Right cardiac atrium (tissue), 5 donors: ENCODE results near the gene RNF150. TPM values are rescaled to one million over a fixed set of nuclear protein-coding genes. Genes with fewer than 3 reads are reported as not detected.

Experiments used
- ATAC-seq, 2 donors: fragments of 200-7000 bp; cut with Tn5 transposase; one replicate each; pipeline versions ENCODE4 v1.8.0 to v1.9.1; 2020; ENCODE audit warnings: moderate library complexity in 2 of 2, mild to moderate bottlenecking in 1 of 2
- DNase-seq, 3 donors: peaks; one replicate each; pipeline ENCODE4 v3.0.0-alpha.2; 2020
- H3K27ac ChIP-seq: one replicate; pipeline ENCODE4 v1.5.1; 2013; ENCODE audit warnings: mild to moderate bottlenecking, low read length, control low read depth, moderate library complexity
- H3K27me3 ChIP-seq: one replicate; pipeline ENCODE4 v1.6.1; 2013; ENCODE audit not compliant: control insufficient read depth, insufficient read depth
- H3K4me1 ChIP-seq: one replicate; pipeline ENCODE4 v1.6.1; 2013; ENCODE audit warnings: low read length; ENCODE audit not compliant: control insufficient read depth, insufficient read depth
- H3K4me3 ChIP-seq: one replicate; pipeline ENCODE4 v1.5.1; 2013; ENCODE audit warnings: low read length, control low read depth
- H3K9me3 ChIP-seq: one replicate; pipeline ENCODE4 v1.6.1; 2013; ENCODE audit warnings: low read length; ENCODE audit not compliant: control insufficient read depth
- WGBS: extraction: QIAGEN DNeasy Blood & Tissue Kit; methylation state at CpG from one replicate; pipeline ENCODE4 v1.1.7; 2013; 5-methylcytosine and 5-hydroxymethylcytosine counted together
- intact Hi-C, 4 donors: fragments of 100-400 bp; cut with DNase I; formaldehyde crosslinking; loops; one replicate each; pipeline versions ENCODE4 v1.11.0 to v1.14.0; 2022 to 2023
- polyA plus RNA-seq: library from polyadenylated mRNA; stranded (reverse); fragments of 200-250 nt; gene quantifications from one replicate; pipeline ENCODE4 v1.2.3, GENCODE V29; 2013
- total RNA-seq, 4 donors: library from RNA; stranded (reverse); fragmentation: NEBNext Ultra II Directional; extraction: Animal tissue kit (Norgen Biotek cat#: 25700); gene quantifications; one replicate each; pipeline ENCODE4 v1.2.1, GENCODE V29; 2021
- donor health status: healthy with polysubstance abuse.
- donor health status: DM: no; HTN: yes; CAD: no.
- donor health status: DM: no; HTN: no; CAD: no.
- donor health status: DM: no; HTN: yes; CAD: no; lungs with severe emphysema.
- donor health status: DM: yes; HTN: yes; CAD: no.

The RNF150 gene
- total and polyA plus RNA-seq, 5 donors: 10.1 to 51.3 (median 40.3) TPM

DNA sequence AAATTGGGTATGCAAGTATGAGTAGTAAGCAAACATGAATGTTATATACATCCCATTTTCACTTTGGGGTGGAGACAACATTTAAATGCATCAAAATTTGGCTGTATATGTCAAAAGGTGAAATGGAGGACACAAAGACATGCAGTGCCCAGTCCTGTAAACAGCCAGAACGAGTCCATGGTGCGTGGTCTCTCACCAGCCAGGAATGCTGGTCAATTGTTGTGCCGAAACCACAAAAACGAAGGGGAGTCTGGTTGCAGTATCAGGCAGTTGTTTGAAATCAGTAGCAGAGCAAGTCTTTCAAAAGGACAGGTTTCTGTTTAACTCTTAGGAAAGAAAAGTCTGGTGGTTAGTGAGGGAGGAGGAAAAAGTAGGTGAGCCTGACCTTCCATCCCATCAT, 22.3 kb upstream of the RNF150 start:
- Histone ChIP-seq H3K4me1 (no peaks in the 10 kb centered on the region), H3K27me3 (no peaks in the 10 kb centered on the region), H3K9me3 (no peaks in the 10 kb centered on the region), H3K27ac (no peak overlapping the region), H3K4me3 (no peak overlapping the region)
- intact Hi-C loops: loop anchor here in 1 of 4 donors (5.0 kb wide), 1 partner anchor 557 kb away; no protein-coding TSS in a partner anchor
- DNase-seq (no peak), ATAC-seq (no peak)
- WGBS: 92% methylated on average over 4 of the region's 4 CpGs

DNA sequence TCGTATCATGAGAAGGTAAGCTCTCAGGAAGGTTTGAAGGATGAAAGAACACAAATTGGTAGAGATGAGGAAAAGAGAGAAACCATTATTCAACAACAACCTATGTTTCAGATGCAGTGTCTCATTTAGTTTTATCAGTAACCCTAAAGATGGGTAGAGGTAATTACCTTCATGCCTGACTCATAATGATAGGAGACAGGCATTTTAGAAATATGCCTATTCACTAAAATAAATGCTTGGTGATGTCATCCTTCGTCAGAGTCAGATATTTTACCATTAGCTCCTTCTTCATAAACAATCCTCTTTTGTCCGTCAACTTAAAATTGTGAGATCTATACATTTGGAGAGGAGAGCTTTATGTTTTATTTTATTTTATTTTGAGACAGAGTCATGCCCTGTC, 21.5 kb upstream of the RNF150 start:
- Histone ChIP-seq H3K9me3 (no peaks in the 10 kb centered on the region), H3K4me3 (no peak overlapping the region), H3K27ac (no peak overlapping the region), H3K27me3 (no peaks in the 10 kb centered on the region), H3K4me1 (no peaks in the 10 kb centered on the region)
- DNase-seq: no peak
- ATAC-seq: no peak
- 80% methylated on average over 3 of the region's 3 CpGs for WGBS
- intact Hi-C loops: loop anchor here in 1 of 4 donors (5.0 kb wide), 1 partner anchor 558 kb away; no protein-coding TSS in a partner anchor

DNA sequence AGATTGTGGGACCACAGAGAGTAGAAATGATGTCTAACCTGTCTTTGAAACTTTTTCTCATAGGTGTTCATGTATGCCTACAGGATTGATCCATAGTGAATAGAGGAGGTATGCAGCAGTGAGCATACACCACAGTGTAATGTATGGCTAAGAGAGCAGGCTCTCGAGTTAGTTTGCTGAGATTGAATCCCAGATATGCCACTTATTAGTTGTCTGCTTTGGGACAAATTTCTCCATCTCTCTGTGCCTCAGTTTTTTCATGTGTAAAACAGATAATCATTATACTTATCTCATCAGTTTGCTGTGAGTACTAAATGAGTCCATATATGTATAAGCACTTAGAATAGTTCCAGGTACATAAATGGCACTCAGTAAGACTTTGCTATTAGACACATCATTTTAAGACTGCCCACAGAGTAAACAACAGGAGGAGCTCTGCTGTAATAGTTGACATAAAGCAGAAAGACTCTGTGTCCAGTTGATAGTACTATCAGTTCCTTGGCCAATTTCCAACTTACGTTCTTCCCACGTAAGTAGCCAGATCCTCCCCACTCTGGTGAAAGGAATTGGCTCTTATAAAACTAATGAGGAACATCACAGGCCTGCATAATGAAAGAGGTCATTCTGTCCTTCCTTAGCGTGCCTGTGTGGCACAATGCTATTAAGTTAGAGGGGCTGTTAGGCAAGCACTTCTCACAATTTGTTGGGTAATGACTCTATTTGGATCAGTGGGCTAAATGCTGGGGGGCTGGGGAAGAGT, 20.7 kb upstream of the RNF150 start:
- H3K4me1 ChIP-seq: no peaks in the 10 kb centered on the region
- peak overlapping the region; percentile 13 for H3K27ac ChIP-seq
- no peak overlapping the region for H3K4me3 ChIP-seq
- ATAC-seq (peak; percentile 83 to 88), DNase-seq (no peak)
- no peaks in the 10 kb centered on the region for H3K27me3 ChIP-seq
- intact Hi-C loops: no loop called here
- H3K9me3 ChIP-seq: no peaks in the 10 kb centered on the region
- WGBS: 24% methylated on average over 4 of the region's 4 CpGs

DNA sequence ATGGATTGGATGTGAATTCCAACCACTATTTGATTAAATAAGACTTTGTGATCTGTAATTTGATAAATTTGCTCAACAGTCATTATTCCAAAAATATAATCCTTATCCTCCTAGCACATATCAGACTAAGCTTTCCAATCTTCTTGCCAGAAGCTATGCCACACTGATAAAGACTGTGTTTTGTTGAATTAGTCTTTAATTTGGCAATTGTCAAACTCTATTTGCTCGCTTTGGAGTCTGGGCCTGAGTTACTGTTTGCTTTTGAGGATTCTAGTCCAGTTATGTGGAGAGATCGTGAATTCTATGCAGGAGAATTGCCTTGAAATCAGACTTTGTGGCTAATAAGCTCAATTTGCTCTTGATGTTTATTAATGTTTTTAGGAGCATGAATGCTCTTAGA, 10.9 kb upstream of the RNF150 start:
- H3K27me3 ChIP-seq: no peaks in the 10 kb centered on the region
- intact Hi-C loops: no loop called here
- no peak for DNase-seq

DNA sequence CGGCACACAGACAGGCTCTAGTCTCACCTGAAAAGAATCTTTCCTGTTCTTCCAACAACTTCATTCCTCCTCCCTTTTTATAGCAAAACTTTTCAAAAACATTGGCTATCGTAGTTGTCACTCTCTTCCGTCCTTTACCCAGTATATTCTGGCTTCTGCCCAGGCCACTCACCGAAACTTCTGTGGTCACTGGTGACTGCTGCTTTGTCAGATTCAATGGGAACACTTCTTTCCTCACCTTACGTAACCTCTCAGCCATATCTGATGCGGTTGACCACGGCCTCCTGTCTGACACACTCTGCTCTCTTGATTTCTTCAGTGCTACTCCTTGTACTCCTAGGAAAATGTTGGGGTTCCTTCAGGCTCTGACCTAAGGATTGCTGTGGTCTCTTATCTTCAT, 9.2 kb upstream of the RNF150 start:
- WGBS: 73% methylated on average over 7 of the region's 7 CpGs
- intact Hi-C loops: no loop called here
- Histone ChIP-seq H3K9me3 (no peaks in the 10 kb centered on the region), H3K27me3 (no peaks in the 10 kb centered on the region), H3K4me1 (no peaks in the 10 kb centered on the region), H3K27ac (no peak overlapping the region), H3K4me3 (no peak overlapping the region)
- peak in 1 of 2 donors; percentile 22 for ATAC-seq
- no peak for DNase-seq

More for the DNA sequence above, 10.9 kb upstream of the RNF150 start:
- Histone ChIP-seq H3K4me3 (no peak overlapping the region), H3K27ac (no peak overlapping the region), H3K4me1 (no peaks in the 10 kb centered on the region), H3K9me3 (no peaks in the 10 kb centered on the region)
- no peak for ATAC-seq
- 83% methylated on average over 2 of the region's 2 CpGs for WGBS

DNA sequence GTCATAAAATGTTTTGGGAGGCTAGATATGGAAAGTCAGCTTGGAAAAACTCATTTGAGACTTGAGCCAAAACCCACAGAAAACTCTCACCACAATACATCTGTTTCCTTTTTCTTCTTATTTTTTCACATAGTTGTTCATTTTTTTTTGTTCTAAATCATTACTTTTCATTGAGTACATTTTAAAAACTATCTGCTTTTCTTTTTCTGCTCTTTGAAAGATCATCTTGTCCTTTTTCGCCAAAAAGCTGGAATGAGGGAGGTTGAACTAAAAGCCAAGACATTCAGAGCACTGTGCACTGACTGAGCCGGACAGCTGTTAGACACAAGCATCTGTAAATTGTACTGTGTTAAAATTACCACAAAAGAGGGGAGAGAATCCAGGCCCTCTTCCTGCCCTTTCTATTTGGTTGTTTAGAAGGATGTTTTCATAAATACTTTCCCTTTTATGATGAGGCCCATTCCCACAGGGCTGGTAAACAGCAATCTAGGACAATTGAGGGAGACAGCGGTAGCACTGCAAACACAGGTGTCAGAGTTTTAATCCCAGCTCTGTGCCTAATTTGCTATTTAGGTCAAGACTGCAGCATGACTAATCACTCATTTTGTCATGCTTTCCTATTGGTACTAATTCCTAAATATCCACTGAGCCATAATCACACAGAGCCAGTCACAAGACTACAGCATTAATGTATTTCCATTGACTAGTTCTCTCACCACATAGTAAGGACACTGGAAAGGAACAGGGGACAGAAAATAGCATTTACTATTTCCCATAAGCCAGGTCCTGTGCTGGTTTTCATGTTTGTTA, 7.3 kb upstream of the RNF150 start:
- Histone ChIP-seq H3K9me3 (no peaks in the 10 kb centered on the region), H3K4me3 (no peak overlapping the region), H3K4me1 (no peaks in the 10 kb centered on the region), H3K27me3 (no peaks in the 10 kb centered on the region), H3K27ac (no peak overlapping the region)
- intact Hi-C loops: no loop called here
- DNase-seq (no peak), ATAC-seq (no peak)
- 71% methylated on average over 3 of the region's 3 CpGs for WGBS

DNA sequence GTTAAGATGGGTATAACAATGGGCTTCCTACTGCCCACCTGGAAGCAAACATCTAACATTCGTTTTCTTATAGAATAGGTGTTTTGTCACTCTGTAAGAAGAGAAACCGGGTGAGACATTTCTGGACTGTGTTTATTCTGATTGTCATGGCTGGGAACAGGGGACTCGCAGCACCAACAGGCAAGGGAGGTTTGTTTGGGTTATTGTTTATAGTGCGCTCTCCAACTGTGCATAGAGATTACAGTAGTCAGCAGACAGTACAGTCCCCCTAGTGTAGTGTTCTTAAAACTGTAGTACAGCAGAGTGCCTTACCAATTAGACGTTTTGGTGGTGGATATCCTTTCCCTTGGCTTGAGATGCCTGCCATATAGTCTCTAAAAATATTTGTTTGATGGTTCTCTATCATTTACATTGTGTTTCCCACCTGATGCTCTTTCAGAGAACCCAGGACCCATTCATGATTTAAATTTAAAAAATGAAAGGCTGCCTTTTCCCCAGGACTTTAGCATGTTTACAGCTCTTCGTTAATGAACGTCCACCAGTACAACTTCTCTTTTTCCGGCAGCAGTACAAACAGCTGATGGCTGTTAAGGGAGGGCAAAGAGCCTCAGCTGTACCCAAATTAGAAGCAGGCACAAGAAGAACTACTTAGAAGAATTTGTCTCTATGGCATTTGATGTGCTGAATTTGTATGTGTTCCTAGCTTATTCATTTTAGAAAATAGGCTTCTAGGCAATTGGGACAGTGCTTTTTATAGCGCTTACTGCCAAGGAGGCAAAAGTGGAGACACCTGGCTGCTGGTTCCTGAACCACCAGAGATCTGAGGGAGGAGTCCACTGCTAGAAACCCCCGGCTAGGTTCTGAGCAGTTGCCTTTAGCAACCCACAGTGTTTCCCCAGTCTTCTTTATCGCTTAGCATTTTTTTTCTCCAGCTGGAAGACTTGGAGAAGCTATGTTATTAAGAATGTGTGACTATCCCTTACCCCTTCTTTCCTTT, 1.0 kb upstream of the RNF150 start:
- Histone ChIP-seq H3K27ac (peak overlapping the region; percentile 64), H3K9me3 (no peaks in the 10 kb centered on the region), H3K27me3 (no peaks in the 10 kb centered on the region), H3K4me3 (no peak overlapping the region), H3K4me1 (no peaks in the 10 kb centered on the region)
- peak in 1 of 2 donors; percentile 12 for ATAC-seq
- 33% methylated on average over 11 of the region's 11 CpGs for WGBS
- DNase-seq: no peak
- intact Hi-C loops: loop anchor here (2.0 to 5.0 kb wide), 5 partner anchors 142 to 273 kb away; no protein-coding TSS in a partner anchor

DNA sequence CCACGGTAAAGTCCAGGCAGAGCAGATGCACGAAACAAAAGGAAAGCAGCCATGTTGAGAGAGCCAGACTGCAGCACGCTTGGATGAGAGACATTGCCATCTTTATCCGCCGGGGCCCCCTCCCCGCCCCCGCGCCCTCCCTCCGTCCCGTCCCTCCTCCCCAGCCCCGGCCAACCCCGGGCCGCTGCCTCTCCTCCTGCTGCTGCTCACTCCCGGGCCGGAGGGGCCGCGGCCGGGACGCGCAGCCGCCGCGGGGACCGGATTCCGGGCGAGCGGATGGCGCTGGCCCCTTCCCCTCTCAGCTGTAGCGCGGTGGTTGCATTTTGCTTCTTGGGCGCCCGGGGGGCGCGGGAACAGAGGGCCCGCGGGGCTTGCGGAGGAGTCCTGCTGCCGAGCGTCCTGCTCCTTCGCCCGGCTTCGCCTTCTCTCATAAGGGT, 542 bp downstream of the RNF150 start:
- DNase-seq (peak; percentile 34 to 76 (median 67)), ATAC-seq (peak; percentile 81 to 82)
- Histone ChIP-seq H3K4me1 (no peaks in the 10 kb centered on the region), H3K9me3 (no peaks in the 10 kb centered on the region), H3K27ac (peak overlapping the region; percentile 90), H3K4me3 (peak overlapping the region; percentile 89), H3K27me3 (no peaks in the 10 kb centered on the region)
- under 1% methylated on average over 42 of the region's 42 CpGs for WGBS
- intact Hi-C loops: loop anchor here (2.0 to 5.0 kb wide), 5 partner anchors 140 to 272 kb away; no protein-coding TSS in a partner anchor

DNA sequence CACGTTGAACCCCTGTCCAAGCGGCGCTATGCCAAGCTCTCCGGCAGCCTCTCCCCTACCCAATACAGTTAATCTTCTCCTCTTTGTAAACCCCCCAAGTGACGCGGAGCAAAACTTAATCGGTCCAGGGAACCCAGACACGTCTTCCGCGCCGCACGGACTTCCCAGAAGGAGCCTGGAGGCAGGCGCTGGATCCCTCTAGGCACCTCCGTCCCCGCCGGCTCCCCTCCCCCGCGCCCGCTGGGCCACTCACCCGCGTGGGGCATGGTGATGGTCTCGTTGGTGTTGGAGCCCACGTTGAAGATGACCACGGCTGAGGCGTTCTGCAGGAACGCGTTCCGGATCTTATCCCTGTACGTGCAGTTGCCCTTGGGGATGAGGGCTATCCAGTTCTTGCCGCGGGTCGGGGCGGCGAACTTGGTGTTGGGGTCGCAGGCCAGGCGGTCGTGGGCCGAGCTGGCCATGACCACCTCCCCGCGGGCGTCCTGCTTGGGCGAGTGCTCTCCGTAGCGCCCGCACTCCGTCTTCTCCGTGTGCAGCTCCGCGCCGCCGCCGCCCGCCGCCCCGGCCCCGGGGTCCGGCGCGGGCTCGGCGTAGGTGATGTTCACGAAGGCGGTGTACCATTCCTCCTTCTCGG, 1.1 kb downstream of the RNF150 start:
- ATAC-seq (peak; percentile 20 to 43), DNase-seq (peak; percentile 24 to 69 (median 51))
- H3K4me3 ChIP-seq: peak overlapping the region; percentile 89
- intact Hi-C loops: loop anchor here (2.0 to 5.0 kb wide), 5 partner anchors 140 to 271 kb away; no protein-coding TSS in a partner anchor
- no peaks in the 10 kb centered on the region for H3K27me3 ChIP-seq
- under 1% methylated on average over 64 of the region's 64 CpGs for WGBS
- no peaks in the 10 kb centered on the region for H3K9me3 ChIP-seq
- peak overlapping the region; percentile 26 for H3K27ac ChIP-seq
- H3K4me1 ChIP-seq: no peaks in the 10 kb centered on the region

DNA sequence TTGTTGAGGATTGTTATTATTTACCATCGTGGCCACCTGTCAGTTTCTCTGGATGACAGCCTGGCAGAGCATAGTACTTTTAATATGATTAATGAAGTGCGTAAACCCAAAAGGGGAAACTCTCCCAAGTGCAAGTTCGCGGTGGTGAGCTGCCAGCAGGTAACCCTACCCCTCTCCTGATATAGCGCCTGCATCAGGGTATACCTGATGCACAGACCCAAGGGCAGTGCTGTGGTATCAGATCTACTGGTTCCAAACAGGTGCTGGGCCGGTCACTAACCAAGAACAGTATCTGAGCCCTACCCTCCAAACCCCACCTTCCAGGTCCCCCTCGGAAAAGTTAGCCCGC, 1.6 kb downstream of the RNF150 start:
- H3K27me3 ChIP-seq: no peaks in the 10 kb centered on the region
- intact Hi-C loops: loop anchor here (2.0 to 5.0 kb wide), 5 partner anchors 139 to 271 kb away; no protein-coding TSS in a partner anchor
- peak overlapping the region; percentile 89 for H3K4me3 ChIP-seq
- no peak for ATAC-seq
- peak overlapping the region; percentile 26 for H3K27ac ChIP-seq
- DNase-seq: no peak
- 17% methylated on average over 8 of the region's 8 CpGs for WGBS
- no peaks in the 10 kb centered on the region for H3K4me1 ChIP-seq
- H3K9me3 ChIP-seq: no peaks in the 10 kb centered on the region
